Ovary (tissue), 3 donors: ENCODE results near the gene MAB21L3.

Source experiments
- POLR2A ChIP-seq: fragments of 450-650 bp; IDR thresholded peaks from one replicate; pipeline ENCODE4 v1.6.1; 2017; ENCODE audit warnings: antibody characterized with exemption, mild to moderate bottlenecking, moderate library complexity
- TF ChIP-seq, protein P1 (sequence below), 3 donors: fragments of 450-650 bp in 2 of 3; fragments of 200-600 bp in 1 of 3; IDR thresholded peaks; one replicate each; pipeline versions ENCODE4 v1.5.1 to v1.8.0; 2016 to 2022; ENCODE audit warnings: antibody characterized with exemption in 3 of 3, mild to moderate bottlenecking in 1 of 3
- donor health status: DM: no; HTN: no; CAD: no.

DNA sequence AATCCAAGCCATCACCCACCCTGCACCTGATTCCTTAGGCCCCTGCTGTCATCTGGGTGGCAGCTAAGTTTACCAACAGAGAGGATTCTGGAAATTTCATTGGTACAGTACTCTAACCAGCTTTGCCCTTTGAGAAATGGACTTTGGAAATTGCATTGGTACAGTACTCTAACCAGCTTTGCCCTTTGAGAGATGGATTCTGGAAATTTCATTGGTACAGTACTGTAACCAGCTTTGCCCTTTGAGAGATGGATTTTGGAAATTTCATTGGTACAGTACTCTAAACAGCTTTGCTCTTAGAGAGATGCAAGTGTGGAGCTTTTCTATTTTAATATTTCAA is 42.5 kb downstream of the MAB21L3 start:
- TF ChIP-seq, protein P1, sequence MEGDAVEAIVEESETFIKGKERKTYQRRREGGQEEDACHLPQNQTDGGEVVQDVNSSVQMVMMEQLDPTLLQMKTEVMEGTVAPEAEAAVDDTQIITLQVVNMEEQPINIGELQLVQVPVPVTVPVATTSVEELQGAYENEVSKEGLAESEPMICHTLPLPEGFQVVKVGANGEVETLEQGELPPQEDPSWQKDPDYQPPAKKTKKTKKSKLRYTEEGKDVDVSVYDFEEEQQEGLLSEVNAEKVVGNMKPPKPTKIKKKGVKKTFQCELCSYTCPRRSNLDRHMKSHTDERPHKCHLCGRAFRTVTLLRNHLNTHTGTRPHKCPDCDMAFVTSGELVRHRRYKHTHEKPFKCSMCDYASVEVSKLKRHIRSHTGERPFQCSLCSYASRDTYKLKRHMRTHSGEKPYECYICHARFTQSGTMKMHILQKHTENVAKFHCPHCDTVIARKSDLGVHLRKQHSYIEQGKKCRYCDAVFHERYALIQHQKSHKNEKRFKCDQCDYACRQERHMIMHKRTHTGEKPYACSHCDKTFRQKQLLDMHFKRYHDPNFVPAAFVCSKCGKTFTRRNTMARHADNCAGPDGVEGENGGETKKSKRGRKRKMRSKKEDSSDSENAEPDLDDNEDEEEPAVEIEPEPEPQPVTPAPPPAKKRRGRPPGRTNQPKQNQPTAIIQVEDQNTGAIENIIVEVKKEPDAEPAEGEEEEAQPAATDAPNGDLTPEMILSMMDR (IDR thresholded peaks at IDR 0.05): no peak
- no peak for TF ChIP-seq POLR2A
